ENCODE results near the gene ACBD6. TPM values are rescaled to one million over a fixed set of nuclear protein-coding genes. Genes with fewer than 3 reads are reported as not detected.

The ACBD6 gene
- total RNA-seq, 1 donor from 2014 or later = 49.8 TPM

DNA sequence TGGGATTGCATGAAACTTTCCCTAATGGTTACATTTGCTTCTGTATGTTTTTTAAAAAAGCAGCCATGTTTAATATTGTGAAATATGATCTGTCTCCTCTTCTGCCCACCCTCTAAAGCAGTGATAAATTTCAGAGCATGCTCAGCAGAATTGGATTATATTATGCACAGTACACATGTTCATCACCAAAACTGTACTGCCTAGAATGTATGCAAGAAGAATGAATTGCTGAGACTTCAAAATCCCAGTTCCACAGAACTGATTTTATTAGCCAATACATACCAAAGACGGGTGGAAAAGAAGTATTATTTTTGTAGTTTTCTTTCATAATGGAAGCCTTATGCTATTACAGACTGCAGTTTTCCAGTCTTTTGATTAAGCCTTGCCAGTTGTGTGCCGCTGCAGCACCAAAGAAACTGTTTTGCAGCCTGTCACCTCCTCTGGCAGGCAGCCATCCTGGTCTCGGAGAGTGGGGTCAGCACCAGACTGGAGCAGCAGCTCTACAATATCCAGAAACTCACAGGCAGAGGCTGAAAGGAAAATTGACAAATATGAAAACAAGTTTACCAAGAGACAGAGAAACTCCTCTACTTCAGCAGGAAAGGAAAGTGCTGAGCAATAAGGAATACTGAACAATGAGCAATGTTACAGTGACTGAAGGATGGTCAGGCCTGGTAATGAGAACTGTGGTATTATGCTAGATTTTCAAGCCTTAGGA, 214.2 kb downstream of the ACBD6 start:
- H3K9me3 Mint-ChIP-seq = peaks cover 9% of the 10 kb centered on the region
- peaks cover 18% of the 10 kb centered on the region for H3K4me1 Mint-ChIP-seq
- H3K4me3 Mint-ChIP-seq = no peak overlapping the region
- DNase-seq = no peak
- intact Hi-C loops (cut with micrococcal nuclease) = no loop called here
- peaks cover 28% of the 10 kb centered on the region for H3K36me3 Mint-ChIP-seq (ENCODE audit: low read depth)
- no peak overlapping the region for H3K27ac Mint-ChIP-seq
- no peaks in the 10 kb centered on the region for H3K27me3 Mint-ChIP-seq

DNA sequence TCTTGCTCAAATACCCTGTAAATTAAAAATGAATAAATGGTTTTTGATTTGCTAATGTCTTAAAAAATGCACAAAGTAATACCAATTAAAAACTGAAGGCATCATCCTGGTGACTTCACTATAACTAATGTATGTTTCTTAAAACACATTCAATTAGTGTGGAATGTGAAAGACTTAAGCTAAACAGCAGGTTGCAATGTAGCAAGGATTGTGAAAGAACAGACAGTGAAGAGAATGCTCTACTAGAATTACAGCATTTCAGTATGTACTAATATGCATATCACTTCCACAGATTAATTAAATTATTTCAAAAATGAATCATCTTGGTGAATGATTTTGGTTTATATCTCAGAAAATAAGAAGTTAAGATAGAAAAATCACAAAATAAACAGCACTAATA, 216.0 kb downstream of the ACBD6 start:
- DNase-seq = no peak
- no peak overlapping the region for H3K4me3 Mint-ChIP-seq
- intact Hi-C loops (cut with micrococcal nuclease) = no loop called here
- no peak overlapping the region for H3K27ac Mint-ChIP-seq
- H3K27me3 Mint-ChIP-seq = no peaks in the 10 kb centered on the region
- H3K4me1 Mint-ChIP-seq = peaks cover 13% of the 10 kb centered on the region
- peaks cover 17% of the 10 kb centered on the region for H3K36me3 Mint-ChIP-seq (ENCODE audit: low read depth)
- H3K9me3 Mint-ChIP-seq = peaks cover 6% of the 10 kb centered on the region

DNA sequence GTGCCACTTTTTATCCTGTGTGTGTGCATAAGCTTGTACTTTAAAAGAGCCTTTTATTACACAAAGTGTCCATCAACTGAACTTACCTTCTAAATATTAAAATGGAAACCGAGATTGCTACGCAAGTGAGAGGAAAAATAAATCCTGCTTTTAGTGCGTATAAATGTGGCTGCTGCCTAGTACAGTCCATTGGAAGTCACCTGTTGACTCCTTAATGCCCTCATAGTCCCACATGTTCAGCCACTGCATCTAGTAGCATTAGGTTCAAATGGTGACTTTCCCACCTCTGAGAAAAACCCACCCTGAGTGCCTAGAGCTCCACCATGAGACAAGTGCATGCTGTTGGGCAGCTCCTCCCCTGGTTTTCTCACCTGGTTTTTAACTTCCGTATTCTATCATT, 219.3 kb downstream of the ACBD6 start:
- Mint-ChIP-seq H3K27ac (no peak overlapping the region), H3K9me3 (no peaks in the 10 kb centered on the region), H3K4me3 (no peak overlapping the region), H3K27me3 (no peaks in the 10 kb centered on the region), H3K36me3 (ENCODE audit: low read depth) (peaks cover 15% of the 10 kb centered on the region), H3K4me1 (no peaks in the 10 kb centered on the region)
- no peak for DNase-seq
- intact Hi-C loops (cut with micrococcal nuclease) = no loop called here

DNA sequence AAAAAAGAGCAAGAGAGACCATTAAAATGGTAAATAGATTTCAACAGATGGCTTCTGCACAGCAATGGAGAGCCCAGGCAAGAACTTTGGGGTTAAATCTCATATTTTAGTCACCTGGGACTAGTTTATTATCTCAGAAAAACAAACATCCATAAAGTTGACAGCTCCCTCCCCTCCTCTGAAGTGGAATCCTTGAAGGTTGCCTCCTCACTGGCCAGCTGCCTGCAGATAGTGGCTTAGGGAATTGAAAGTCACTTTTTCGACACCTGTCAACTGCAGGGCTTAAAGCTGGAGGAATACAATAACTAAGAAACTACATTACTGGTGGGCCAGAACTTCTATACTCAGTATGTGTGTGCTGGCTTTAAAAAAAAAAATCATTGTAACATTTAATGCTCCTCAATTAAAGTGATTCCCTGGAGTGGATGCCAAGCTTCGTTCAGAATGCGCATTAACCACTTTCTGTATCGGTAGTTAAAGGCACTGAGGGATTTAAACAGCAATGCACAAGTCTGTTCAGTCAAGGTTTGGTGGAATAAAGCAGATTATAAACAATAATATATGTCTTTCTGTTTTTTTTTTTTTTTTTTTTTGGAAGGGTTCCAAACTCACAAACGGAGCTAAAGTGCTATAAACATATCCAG, 219.9 kb downstream of the ACBD6 start:
- Mint-ChIP-seq H3K4me3 (no peak overlapping the region), H3K27ac (no peak overlapping the region), H3K36me3 (ENCODE audit: low read depth) (peaks cover 15% of the 10 kb centered on the region), H3K27me3 (no peaks in the 10 kb centered on the region), H3K9me3 (no peaks in the 10 kb centered on the region), H3K4me1 (no peaks in the 10 kb centered on the region)
- DNase-seq = no peak
- intact Hi-C loops (cut with micrococcal nuclease) = no loop called here

DNA sequence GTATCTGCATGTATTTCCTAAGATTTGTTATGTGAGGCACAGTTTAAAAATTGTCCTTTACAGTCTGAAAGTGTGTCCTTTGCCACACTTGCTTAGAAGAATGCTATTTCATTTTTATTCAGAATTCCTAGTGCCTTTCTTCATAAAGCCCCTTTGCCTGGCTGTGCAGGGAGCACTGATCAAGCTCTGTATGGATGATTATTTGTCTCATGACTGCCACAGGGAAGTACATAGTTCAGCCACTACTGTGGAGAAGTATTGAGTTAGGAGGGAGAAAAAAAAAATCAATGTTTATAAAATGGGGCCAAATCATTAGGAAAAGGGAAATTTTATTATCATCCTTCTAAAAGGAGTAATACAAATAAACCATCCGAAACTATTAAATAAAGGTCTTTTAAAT, 220.9 kb downstream of the ACBD6 start:
- no peak for DNase-seq
- intact Hi-C loops (cut with micrococcal nuclease) = no loop called here
- Mint-ChIP-seq H3K27ac (no peak overlapping the region), H3K4me1 (no peaks in the 10 kb centered on the region), H3K4me3 (no peak overlapping the region), H3K27me3 (no peaks in the 10 kb centered on the region), H3K9me3 (no peaks in the 10 kb centered on the region), H3K36me3 (ENCODE audit: low read depth) (peaks cover 15% of the 10 kb centered on the region)

DNA sequence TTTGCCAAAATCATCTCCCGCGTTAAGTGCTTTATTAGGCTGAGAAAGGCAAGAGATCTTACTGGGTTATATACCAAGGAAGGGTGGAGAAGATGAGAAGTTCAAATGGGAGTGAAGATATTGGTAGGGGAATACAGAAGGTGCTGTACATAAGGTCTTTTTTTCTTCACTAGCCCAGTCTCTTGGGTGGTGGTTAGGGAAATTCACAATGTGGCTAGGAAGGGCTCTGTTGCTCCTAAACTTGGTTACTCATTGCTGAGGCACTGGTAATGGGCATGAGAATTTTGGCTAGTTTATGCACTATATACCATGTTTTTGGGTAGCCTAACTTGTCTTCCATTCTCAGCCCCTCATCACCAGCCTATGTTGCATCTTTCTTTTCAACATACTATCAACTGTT, 221.8 kb downstream of the ACBD6 start:
- H3K36me3 Mint-ChIP-seq (ENCODE audit: low read depth) = peaks cover 17% of the 10 kb centered on the region
- no peaks in the 10 kb centered on the region for H3K9me3 Mint-ChIP-seq
- no peak overlapping the region for H3K4me3 Mint-ChIP-seq
- no peaks in the 10 kb centered on the region for H3K4me1 Mint-ChIP-seq
- H3K27me3 Mint-ChIP-seq = no peaks in the 10 kb centered on the region
- no peak overlapping the region for H3K27ac Mint-ChIP-seq
- intact Hi-C loops (cut with micrococcal nuclease) = no loop called here
- DNase-seq = no peak

DNA sequence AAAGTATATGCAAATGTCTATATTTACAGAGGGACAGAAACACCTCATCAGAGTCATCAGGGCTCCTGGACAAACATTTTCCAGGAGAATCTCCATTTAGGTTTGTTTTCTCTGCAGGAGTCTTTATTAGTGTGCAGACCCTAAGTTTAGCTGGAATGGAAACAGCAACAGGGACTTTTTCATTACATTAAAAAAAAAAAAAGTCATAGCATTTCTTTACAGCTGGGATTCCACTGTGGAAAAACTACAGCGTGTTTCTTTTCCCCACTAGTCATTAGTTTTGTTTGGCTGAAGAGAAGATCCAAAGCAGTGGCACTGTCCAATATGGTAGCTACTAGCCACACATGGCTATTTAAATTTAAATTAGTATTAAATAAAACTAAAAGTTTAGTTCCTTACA, 222.7 kb downstream of the ACBD6 start:
- no peaks in the 10 kb centered on the region for H3K4me1 Mint-ChIP-seq
- no peak for DNase-seq
- intact Hi-C loops (cut with micrococcal nuclease) = no loop called here
- peaks cover 20% of the 10 kb centered on the region for H3K36me3 Mint-ChIP-seq (ENCODE audit: low read depth)
- no peak overlapping the region for H3K4me3 Mint-ChIP-seq
- H3K9me3 Mint-ChIP-seq = no peaks in the 10 kb centered on the region
- no peaks in the 10 kb centered on the region for H3K27me3 Mint-ChIP-seq
- H3K27ac Mint-ChIP-seq = no peak overlapping the region

DNA sequence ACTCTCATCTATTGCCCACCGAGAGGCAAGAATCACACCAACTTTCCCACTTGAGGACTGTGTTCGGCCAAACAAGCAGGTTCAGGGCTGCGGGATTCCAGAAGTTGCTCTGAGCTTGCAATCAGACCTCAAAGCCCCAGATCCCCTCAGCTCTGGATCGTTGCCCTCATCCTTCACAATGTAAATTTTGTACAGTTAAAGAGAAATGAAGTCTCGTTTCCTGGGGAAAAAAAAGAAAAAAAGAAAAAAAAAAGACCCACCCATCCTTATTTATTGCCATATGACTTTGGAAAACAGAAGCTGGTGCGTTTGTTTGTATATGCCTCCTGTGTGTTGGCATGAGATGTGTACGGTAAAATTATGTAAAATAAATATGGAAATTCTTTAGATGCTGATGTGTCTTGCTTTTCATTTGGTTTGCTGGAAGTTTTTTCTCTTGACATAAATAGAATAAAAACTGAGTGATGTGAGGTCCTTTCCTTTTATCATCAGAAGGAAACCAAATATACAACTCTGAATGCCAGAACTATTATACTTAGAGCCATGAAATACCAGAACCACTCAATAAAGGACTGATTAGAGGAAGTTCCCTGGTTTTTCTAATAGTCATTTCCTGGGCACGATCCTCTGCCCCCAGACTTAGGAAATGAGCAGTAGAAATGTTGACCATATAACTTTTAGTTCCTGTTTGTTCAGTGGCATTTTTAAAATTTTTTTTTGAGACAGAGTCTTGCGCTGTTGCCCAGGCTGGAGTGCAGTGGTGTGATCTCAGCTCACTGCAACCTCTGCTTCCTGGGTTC, 223.6 kb downstream of the ACBD6 start:
- no peaks in the 10 kb centered on the region for H3K9me3 Mint-ChIP-seq
- H3K27me3 Mint-ChIP-seq = no peaks in the 10 kb centered on the region
- no peaks in the 10 kb centered on the region for H3K4me1 Mint-ChIP-seq
- no peak for DNase-seq
- H3K36me3 Mint-ChIP-seq (ENCODE audit: low read depth) = peaks cover 23% of the 10 kb centered on the region
- intact Hi-C loops (cut with micrococcal nuclease) = no loop called here
- H3K4me3 Mint-ChIP-seq = no peak overlapping the region
- H3K27ac Mint-ChIP-seq = no peak overlapping the region

DNA sequence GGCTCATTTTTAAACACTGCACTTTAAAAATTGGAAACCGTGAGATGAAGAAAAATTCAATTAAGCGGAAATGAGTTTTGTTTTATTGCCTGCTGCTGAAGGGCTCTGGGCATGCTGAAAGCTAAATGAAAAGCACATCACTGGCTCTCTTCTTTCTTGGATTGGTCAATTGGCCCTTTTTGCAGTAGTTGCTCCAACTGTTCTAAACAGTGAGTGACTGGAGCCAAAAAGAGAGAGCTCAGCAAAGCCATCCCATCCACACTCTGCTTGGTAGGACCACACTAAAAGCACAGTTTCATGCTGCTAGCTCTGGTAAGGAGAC, 224.2 kb downstream of the ACBD6 start:
- Mint-ChIP-seq H3K4me1 (no peaks in the 10 kb centered on the region), H3K4me3 (no peak overlapping the region), H3K27me3 (no peaks in the 10 kb centered on the region), H3K9me3 (no peaks in the 10 kb centered on the region), H3K27ac (no peak overlapping the region), H3K36me3 (ENCODE audit: low read depth) (peaks cover 23% of the 10 kb centered on the region)
- no peak for DNase-seq
- intact Hi-C loops (cut with micrococcal nuclease) = no loop called here

DNA sequence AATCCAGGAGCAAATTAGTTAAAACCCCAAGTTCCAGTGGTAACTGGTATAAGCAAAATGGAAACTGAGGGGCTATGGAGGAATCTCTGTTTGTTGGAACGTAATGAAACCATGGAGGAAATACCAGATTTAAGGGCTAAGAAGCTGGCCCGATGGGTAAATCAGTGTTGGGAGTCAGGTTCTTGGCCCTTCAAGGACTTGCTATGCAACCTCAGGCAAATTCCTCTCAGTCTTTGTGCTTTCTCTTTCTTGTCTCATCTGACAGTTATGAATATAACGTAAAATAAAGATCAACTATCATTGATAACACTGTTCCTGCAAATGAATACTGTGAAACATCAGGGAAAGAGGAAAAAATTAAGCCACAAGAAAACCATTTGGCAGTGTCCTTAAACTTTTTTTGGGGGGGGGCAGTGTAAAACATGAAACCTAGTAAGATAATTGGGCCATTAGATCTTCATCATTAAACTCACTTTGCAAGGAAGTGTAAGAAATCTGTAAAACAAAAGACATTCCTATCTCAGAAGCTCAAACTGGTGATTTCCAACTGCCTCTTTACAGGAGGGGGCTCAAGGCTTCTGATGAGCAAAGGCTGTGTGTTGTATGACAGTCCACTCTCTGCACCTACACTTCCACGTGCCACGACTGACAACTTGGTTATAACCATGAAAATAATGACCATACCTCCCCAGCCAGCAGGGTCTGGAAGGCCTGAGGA, 224.7 kb downstream of the ACBD6 start:
- no peaks in the 10 kb centered on the region for H3K27me3 Mint-ChIP-seq
- intact Hi-C loops (cut with micrococcal nuclease) = no loop called here
- peaks cover 23% of the 10 kb centered on the region for H3K36me3 Mint-ChIP-seq (ENCODE audit: low read depth)
- no peaks in the 10 kb centered on the region for H3K4me1 Mint-ChIP-seq
- DNase-seq = no peak
- no peak overlapping the region for H3K4me3 Mint-ChIP-seq
- H3K27ac Mint-ChIP-seq = no peak overlapping the region
- no peaks in the 10 kb centered on the region for H3K9me3 Mint-ChIP-seq

DNA sequence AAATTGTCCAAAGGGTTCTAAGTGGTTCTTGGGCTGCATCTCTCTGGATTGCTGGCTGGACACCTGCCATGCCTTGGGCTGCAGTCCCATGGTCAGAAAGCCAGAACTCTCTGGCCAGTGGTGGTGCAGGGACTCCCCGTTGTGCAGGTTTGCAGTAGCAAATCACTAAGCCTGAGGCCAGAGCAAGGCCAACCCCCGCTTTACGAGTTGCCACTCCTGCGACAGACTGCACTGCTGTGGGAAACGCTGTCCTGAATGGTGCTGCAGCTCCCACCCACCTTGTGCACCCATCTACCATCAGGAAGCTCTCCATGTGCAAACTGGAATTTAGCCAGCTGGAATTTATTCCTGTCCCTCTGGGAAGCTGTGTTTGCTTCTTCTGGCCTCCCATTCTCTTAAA, 226.7 kb downstream of the ACBD6 start:
- Mint-ChIP-seq H3K27me3 (no peaks in the 10 kb centered on the region), H3K4me3 (no peak overlapping the region), H3K9me3 (no peaks in the 10 kb centered on the region), H3K27ac (no peak overlapping the region), H3K4me1 (no peaks in the 10 kb centered on the region), H3K36me3 (ENCODE audit: low read depth) (peaks cover 23% of the 10 kb centered on the region)
- intact Hi-C loops (cut with micrococcal nuclease) = no loop called here
- no peak for DNase-seq

DNA sequence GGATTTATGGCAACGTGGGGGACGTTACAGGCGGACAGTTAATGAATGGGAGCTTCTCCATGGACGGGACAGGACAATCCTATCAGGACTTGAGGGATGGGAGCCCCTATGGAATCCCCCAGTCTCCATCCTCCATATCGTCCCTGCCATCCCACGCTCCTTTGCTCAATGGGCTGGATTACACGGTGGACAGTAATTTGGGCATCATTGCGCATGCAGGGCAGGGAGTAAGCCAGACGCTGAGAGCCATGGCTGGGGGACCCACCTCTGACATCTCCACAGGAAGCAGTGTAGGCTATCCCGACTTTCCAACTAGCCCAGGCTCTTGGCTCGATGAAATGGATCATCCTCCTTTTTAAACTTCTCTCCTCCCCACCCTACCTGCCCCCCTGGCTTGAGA, 228.2 kb downstream of the ACBD6 start:
- Mint-ChIP-seq H3K36me3 (ENCODE audit: low read depth) (peaks cover 19% of the 10 kb centered on the region), H3K27ac (no peak overlapping the region), H3K4me1 (no peaks in the 10 kb centered on the region), H3K27me3 (no peaks in the 10 kb centered on the region), H3K4me3 (no peak overlapping the region), H3K9me3 (no peaks in the 10 kb centered on the region)
- intact Hi-C loops (cut with micrococcal nuclease) = no loop called here
- no peak for DNase-seq

DNA sequence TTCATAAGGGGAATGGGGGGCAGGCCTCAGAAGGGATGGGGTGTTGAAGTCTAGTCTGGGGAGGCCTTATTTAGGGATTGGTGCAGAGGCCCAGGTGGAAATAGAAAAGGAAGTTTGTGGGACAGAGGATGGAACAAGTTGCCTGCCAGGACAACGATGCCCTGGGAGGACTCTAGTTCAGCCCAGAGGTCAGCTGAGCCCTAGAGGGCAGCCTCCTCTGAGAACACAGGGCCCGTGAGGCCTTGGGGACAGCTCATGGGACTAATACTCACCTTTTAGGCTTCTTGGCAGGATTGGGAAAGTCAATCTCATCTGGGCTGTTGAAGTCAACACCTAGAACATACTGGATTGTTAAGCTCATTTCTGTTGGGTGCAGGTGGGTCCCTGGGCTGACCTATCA, 229.3 kb downstream of the ACBD6 start:
- no peak overlapping the region for H3K4me3 Mint-ChIP-seq
- intact Hi-C loops (cut with micrococcal nuclease) = no loop called here
- no peaks in the 10 kb centered on the region for H3K9me3 Mint-ChIP-seq
- H3K27me3 Mint-ChIP-seq = no peaks in the 10 kb centered on the region
- H3K4me1 Mint-ChIP-seq = no peaks in the 10 kb centered on the region
- no peak for DNase-seq
- no peak overlapping the region for H3K27ac Mint-ChIP-seq
- H3K36me3 Mint-ChIP-seq (ENCODE audit: low read depth) = peaks cover 17% of the 10 kb centered on the region

DNA sequence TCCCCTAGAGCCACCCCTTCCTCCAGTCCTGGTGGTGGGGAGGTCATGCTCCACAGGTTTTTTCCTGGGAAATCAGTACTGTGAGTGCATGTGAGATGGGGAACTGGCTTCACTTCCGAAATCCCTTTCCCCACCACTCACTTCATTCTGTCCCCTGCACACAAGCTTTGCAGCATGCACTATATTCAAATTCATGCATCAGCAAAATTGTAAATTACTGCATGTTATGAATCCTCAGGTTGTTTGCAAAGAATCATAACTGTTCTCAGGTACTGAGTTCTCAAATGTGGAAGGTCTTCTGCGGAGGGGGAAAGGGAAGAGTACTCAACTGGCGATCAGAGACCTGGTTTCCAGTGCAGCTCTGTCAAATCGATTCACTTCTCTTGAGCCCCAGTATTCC, 230.0 kb downstream of the ACBD6 start:
- H3K36me3 Mint-ChIP-seq (ENCODE audit: low read depth) = peaks cover 12% of the 10 kb centered on the region
- no peaks in the 10 kb centered on the region for H3K9me3 Mint-ChIP-seq
- intact Hi-C loops (cut with micrococcal nuclease) = no loop called here
- no peak overlapping the region for H3K27ac Mint-ChIP-seq
- H3K27me3 Mint-ChIP-seq = no peaks in the 10 kb centered on the region
- no peak for DNase-seq
- H3K4me3 Mint-ChIP-seq = no peak overlapping the region
- H3K4me1 Mint-ChIP-seq = no peaks in the 10 kb centered on the region
